GM19043 (cell line): ENCODE measurements around the gene MIDN.
A peak's percentile ranks its signal among the peaks of the same experiment; 100 is the strongest.
"Not testable (repeated sequence)": the region's sequence is repeated elsewhere in the genome, so short reads cannot be mapped to it uniquely, and the experiment has no call there.

Experiments
- ATAC-seq: cut with Tn5 transposase; IDR thresholded peaks from one replicate; pipeline ENCODE4 v1.9.1; 2021; ENCODE audit warnings: low read depth; ENCODE audit not compliant: unreplicated experiment

The MIDN gene

GRCh38 chr19:1248139-1248785 is at the start of gene MIDN:
MIDN (plus strand) TSS chr19:1248583; CDS start chr19:1250297, 1,714 bp downstream.
- peak; percentile 5 for ATAC-seq

- no peak for ATAC-seq
Observed at GRCh38 chr19:1199531-1199930, 48.9 kb upstream of the MIDN start.

GRCh38 chr19:1200614-1201013 is 47.8 kb upstream of the MIDN start:
- ATAC-seq: not testable (repeated sequence)

- ATAC-seq: peak; percentile 83
Observed at GRCh38 chr19:1205114-1206099, 43.0 kb upstream of the MIDN start, which contains the start of gene STK11. STK11 (plus strand) TSS chr19:1205778; CDS start chr19:1206914, 1,136 bp downstream.

- no peak for ATAC-seq
Observed at GRCh38 chr19:1206150-1206863, 42.1 kb upstream of the MIDN start.

- no peak for ATAC-seq
Observed at GRCh38 chr19:1206864-1207450, 41.4 kb upstream of the MIDN start.

- not testable (repeated sequence) for ATAC-seq
Observed at GRCh38 chr19:1208830-1209229, 39.6 kb upstream of the MIDN start.

- no peak for ATAC-seq
Observed at GRCh38 chr19:1210227-1210538, 38.2 kb upstream of the MIDN start.

GRCh38 chr19:1211494-1212234 is 36.7 kb upstream of the MIDN start:
- no peak for ATAC-seq

- ATAC-seq: no peak
Observed at GRCh38 chr19:1213391-1214286, 34.7 kb upstream of the MIDN start.

GRCh38 chr19:1214299-1214861 is 34.0 kb upstream of the MIDN start:
- no peak for ATAC-seq

- no peak for ATAC-seq
Observed at GRCh38 chr19:1214862-1215731, 33.3 kb upstream of the MIDN start.

- ATAC-seq: no peak
Observed at GRCh38 chr19:1216756-1217155, 31.6 kb upstream of the MIDN start.

GRCh38 chr19:1217366-1217765 is 31.0 kb upstream of the MIDN start:
- no peak for ATAC-seq

- ATAC-seq: no peak
Observed at GRCh38 chr19:1218751-1219567, 29.4 kb upstream of the MIDN start.

- no peak for ATAC-seq
Observed at GRCh38 chr19:1219786-1220476, 28.5 kb upstream of the MIDN start.
